GM18858 (cell line): ENCODE results near the gene NBPF6.
"Not testable (repeated sequence)": the region's sequence is repeated elsewhere in the genome, so short reads cannot be mapped to it uniquely, and the experiment has no call there.

Experiments
- ATAC-seq: cut with Tn5 transposase; IDR thresholded peaks from one replicate; pipeline ENCODE4 v1.9.1; 2021; ENCODE audit not compliant: unreplicated experiment

Gene NBPF6, protein sequence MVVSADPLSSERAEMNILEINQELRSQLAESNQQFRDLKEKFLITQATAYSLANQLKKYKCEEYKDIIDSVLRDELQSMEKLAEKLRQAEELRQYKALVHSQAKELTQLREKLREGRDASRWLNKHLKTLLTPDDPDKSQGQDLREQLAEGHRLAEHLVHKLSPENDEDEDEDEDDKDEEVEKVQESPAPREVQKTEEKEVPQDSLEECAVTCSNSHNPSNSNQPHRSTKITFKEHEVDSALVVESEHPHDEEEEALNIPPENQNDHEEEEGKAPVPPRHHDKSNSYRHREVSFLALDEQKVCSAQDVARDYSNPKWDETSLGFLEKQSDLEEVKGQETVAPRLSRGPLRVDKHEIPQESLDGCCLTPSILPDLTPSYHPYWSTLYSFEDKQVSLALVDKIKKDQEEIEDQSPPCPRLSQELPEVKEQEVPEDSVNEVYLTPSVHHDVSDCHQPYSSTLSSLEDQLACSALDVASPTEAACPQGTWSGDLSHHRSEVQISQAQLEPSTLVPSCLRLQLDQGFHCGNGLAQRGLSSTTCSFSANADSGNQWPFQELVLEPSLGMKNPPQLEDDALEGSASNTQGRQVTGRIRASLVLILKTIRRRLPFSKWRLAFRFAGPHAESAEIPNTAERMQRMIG

DNA sequence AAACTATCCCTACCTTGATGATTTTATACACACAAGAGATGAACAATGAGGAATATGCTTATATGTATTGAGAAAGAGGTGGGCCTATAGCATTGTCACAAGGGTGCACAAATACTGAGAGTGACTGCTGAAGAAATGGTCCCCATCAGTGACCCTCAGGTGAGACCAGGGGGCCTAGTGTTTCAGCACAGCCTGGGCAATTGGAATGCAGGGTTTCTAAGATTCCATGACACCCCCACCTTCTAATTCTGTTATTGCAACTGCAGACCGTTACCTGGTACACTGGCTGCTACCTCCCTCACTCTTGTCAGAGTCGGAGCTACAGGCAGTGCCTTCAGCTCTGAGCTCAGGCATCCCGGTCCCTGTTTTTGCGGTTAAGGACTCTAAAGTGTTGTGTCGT, at the start of gene NBPF6:
TSS of gene NBPF6 (plus strand) at position 301 of the 400 bp plus-strand sequence. CDS start 259 bp downstream, outside the sequence.
- ATAC-seq = not testable (repeated sequence)

DNA sequence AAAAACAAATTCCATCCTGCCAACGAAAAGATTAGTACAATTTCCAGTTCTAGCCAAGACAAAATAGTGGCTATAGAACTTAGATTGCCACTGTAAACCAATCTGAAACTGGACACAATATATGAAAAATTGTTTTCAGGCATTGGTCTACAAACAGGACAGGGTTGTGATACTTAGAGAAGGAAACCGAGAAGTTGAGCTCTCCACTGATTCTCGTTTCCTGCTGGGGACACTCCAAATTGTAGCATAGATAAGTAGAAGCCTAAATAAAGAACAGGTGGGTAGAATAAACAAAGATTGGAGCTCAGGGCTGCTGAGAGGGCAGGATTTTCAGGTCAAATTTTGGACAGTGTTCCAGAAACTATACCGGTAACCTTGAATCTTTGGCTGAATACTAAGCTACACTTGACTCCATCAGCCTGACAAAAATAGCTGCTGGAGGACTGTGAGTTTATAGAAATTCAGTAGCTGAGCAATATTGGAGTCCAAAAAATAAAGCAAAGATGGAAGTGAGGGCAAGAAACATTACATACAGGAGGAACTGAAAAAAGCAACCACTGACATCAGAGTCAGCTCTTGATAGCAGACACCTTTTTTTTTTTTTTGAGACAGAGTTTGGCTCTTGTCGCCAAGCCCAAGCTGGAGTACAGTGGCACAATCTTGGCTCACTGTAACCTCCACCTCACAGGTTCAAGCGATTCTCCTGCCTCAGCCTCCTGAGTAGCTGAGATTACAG, 38.9 kb upstream of the NBPF6 start:
- ATAC-seq = not testable (repeated sequence)

DNA sequence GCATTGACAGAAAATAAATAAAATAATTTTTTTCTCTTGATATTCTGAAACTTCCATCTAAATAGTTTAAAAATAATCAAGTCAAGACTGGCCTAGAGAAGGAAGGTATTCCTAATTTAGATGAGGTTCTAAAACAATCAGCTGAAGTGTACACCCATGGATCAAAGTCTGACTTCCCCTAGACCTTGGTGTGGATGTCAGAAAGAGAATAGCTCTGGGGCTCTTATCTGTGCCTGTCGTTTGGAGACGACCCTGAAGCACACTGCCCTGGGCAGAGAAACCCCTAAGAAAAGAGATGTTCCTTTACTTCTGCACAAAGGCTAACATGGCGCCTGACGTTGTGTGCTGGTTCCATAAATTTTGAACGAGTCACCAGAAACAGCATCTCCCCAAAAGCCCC, 30.0 kb upstream of the NBPF6 start:
- ATAC-seq = not testable (repeated sequence)

DNA sequence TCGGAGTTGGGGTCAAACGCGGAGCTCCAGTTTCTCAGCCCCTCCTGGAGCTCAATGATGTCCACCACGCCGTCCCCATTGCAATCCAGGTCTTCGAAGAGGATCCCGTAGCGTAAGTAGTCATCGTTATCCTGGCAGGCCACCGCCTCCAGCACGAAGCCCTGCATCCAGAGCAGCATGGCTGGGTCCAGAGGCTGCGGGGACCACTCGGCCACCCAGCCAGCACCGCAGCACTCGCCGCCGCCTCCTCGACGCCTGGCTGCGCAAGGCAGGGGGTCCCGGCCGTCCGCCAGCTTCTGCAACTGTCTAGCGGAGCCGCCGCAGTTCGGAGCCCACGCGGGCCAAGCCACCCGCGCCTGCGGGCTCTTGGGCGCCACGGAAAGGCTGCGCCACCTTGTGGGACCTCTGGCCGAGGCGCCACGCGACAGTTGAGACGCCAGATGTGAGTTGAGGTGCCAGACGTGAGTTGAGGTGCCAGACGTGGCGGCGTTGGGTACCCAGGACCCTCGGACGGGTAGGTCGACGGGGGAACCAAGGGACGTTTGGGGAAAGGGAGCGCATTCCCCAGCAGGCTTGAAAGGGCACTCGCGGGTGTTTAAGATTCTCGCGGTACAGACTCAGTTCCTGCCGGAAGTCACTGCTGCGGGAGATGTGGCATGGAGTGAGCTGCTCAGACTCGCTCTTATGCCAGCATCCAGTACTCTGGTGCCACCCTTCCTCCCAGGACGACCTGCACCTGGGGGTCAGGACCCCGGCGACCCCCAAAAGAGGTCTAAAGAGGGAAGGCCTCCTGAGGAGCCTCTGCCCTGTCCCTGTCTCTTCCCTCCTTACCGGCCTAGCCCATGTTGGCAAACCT, 28.9 kb upstream of the NBPF6 start:
- not testable (repeated sequence) for ATAC-seq

DNA sequence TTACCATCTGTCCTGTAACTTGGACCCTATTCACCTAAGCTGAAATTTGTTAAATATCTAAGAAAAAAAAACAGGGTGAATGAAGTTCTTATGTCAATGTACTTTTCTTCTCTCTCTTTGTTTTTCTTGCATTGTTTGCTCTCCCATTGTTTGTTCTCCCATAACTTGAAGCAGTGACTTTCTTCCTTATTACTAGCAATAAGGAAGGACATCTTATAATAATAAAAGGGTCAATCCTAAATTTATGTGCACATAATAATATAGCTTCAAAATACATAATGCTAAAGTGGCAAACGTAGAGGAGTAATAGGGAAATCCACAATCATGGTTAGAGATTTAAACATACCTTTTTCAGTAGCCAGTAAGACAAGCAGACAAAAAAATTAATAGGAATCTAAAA, 23.3 kb upstream of the NBPF6 start:
- not testable (repeated sequence) for ATAC-seq

DNA sequence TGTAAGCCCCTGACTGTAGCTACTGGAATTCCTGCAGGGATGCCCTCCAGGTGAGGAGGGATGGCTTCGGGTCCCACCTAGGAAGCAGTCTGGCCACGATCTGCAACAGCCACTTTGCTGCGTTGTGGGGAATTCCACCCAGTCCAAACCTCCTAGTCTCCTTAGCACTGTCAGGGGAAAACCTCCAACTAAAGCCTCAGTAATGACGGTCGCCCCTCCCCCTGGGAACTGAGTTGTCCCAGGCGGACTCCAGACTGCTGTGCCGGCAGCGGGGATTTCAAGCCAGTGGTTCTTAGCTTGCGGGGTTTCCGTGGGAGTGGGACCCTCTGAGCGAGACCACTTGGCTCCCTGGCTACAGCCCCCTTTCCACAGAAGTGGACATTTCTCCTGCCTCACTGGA, 18.1 kb upstream of the NBPF6 start:
- not testable (repeated sequence) for ATAC-seq

DNA sequence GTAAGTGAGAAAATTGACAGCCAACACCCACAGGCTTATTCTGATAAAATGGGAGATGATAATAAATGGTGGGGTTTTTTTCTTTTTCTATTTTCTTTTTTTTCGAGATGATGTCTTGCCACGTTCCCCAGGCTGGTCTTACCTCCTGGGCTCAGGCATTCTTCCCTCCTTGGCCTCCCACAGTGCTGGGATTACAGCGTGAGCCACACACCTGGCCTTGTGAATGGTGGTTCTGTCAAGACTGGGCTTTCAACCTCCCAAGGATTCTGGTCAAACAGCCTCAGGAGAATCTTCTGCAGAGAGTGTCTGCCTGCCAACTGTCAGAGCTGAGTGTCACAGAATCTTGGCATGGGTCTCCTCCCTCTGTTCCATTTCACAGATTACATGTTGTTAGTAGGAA, 16.7 kb upstream of the NBPF6 start:
- ATAC-seq = not testable (repeated sequence)

DNA sequence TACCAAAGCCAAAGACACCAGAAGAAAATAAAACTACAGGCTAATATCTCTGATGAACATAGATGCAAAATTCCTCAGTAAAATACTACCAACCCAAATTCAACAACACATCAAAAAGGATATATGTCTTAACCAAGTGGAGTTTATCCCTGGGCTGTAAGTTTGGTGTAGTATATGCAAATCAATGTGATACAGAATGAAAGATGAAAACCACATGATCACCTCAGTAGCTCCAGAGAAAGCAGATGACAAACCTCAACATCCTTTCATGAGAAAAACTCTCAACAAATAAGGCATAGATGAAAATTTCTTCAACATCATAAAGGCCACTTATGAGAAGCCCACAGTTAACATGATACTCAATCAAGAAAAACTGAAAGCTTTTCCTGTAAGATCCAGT, 11.6 kb upstream of the NBPF6 start:
- peak; percentile 96 for ATAC-seq

DNA sequence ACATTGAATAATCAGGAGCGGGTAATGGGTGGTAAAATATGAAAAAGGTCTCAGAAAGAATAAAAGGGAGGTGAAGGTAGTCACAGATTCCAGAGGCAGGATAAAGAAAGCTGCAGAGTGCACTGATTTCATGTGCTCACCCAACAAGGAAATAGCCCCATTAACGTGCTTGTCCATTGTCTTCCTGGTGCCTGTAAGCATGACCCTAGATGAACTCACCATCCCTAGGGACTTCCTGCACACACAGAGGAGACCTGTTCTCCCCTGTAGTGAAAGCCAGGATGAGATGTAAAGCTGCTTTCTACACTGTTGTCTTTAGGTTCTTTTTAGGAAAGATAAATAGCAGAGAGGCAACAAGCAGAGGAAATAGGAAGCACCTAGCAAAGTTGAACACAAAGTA, 4.4 kb downstream of the NBPF6 start:
- ATAC-seq = not testable (repeated sequence)

DNA sequence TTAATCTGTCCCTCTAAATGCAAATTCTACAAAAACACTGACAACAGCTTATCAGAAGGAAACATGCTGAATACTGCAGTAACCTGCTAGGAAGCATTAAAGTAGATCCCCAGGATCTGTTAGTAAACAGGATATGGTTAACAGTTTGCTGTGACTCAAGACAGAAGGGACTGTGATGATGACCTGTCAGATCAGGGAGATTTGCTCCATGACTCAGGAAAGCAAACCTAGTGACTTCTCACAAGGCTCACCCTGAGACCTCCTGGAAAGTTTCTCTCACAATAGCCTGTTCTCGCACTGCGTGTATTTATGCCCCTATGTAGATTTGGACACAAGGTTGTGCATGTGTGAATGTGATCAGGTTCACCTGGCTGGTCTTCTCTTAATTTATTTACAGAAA, 8.5 kb downstream of the NBPF6 start:
- not testable (repeated sequence) for ATAC-seq

DNA sequence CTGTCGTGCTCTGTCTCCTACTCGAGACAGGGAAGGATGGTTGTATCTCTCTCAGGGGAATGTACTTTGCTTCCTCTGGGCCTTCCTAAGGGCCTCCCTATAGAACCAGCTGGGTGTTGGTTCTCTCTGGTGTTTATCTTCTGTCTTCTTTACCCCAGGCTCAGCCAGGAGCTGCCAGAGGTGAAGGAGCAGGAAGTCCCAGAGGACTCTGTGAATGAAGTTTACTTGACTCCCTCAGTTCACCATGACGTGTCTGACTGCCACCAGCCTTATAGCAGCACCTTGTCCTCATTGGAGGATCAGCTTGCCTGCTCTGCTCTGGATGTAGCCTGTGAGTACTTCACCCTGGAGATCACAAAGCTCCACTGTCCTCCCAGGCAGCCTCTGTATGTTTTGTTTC, 11.6 kb downstream of the NBPF6 start:
- ATAC-seq = not testable (repeated sequence)

DNA sequence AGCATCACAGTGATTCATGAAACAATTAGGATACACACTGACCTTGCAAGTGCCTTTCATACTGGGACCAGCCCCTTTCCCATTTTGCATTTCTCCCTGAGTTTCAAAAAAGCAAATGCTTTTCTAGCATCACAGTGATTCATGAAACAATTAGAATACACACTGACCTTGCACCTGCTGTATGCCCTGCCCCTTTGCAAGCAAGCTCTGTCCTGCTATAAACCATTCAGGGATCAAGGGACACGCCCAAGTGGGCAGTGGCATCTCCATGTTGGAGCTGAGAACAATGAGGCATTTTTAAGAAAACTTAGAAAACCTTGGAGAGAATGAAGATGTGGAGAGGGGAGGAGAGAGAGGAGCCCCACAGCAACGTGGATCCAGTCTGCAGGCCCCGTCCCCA, 13.8 kb downstream of the NBPF6 start:
- ATAC-seq = not testable (repeated sequence)

DNA sequence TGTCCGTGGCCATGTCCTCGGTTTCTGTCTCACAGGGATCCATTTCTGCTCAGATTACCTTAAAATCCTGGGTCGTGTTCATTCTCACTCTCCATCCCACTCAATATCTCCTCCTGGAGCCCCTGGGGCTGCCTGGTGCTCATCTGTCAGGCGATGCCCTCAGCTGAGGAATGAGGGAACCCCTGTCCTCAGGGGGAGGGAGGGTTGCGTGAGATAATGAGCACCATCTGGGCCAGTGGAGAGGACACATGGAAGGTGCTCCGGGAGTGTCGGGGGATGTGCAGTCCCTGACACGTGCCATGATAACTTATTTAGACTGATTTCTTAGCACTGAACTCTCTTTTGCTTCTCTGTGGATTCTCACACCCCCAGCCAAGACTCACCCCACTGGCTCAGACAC, 16.0 kb downstream of the NBPF6 start:
- not testable (repeated sequence) for ATAC-seq

DNA sequence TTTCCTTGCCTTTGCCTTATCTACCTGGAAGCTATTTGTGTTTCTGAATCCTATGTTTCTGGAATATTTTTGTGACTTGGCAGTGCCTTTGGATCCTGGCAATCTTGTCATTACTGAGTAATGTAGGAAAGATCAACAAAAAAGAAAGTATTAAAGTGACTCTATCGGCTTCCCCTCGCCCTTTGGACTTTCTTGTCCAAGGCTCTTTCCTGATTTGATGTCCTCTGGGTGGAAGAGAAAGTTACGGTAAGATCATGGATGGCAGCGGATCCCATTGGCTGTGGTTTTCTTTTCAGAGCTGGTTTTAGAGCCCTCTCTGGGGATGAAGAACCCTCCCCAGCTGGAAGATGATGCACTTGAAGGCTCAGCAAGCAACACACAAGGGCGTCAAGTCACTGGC, 17.0 kb downstream of the NBPF6 start:
- not testable (repeated sequence) for ATAC-seq

DNA sequence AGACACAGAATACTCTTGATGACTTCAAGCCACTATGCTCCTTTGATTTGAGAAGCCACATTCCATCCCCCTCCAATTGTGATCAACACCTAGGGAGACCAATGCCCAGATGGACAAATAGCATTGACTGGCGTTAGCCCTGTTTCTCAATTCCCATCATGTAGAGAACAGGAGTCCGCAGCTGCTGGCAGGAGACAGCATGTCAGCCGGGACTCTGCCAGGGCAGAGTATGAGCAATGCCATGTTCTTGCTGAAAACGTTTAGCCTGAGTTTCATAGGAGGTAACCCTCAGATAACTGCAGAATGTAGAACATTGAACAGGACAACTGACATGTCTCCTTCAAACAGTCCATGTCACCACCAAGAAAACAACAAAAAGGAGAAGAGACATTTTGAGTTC, 20.6 kb downstream of the NBPF6 start:
- ATAC-seq = not testable (repeated sequence)

DNA sequence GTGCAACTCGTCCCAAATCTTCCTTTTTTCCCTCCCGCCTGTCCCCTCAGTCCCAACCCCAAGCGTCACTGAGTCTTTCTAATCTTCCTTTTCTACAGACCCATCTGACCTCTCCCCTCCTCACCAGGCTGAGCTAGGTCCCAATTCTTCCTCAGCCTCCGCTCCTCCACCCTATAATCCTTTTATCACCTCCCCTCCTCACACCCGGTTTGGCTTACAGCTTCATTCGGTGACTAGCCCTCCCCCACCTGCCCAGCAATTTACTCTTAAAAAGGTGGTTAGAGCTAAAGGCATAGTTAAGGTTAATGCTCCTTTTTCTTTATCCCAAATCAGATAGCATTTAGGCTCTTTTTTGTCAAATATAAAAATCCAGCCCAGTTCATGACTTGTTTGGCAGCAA, 24.4 kb downstream of the NBPF6 start:
- ATAC-seq = not testable (repeated sequence)

DNA sequence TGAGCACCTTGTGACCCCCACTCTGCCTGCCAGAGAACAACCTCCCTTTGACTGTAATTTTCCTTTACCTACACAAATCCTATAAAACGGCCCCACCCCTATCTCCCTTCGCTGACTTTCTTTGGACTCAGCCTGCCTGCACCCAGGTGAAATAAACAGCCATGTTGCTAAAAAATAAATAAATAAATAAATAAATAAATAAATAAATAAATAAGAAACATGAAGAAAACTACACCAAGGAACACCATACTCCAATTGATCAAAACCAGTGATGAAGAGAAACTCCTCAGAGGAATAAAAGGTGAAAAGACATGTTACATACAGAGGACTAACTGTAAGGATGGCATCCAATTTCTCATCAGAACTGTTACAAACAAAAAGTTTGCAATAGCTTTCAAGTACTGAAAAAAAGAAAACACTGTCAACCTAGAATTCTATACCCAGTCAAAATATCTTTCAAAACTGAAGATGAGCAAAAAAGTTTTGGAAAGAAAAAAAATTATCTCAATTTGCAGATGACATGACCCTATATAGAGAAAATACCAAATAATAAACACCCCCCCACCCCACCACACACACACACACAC, 28.4 kb downstream of the NBPF6 start:
- no peak for ATAC-seq

DNA sequence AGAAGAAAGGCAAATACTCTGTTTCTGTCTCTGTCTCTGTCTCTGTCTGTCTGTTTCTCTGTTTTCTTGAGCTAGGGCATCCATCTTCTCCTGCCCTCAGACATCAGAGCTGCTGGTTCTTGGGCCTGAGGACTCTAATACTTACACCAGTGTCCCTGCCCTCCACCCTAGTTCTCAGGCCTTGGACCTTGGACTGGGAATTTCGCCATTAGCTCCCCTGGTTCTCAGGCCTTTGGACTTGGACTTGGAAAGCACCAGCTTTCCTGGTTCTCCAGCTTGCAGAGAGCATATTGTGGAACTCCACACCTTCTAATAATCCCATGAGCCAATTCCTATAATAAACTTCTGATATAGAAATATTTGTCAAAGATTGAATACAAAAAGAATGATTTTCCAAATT, 32.6 kb downstream of the NBPF6 start:
- ATAC-seq = no peak

DNA sequence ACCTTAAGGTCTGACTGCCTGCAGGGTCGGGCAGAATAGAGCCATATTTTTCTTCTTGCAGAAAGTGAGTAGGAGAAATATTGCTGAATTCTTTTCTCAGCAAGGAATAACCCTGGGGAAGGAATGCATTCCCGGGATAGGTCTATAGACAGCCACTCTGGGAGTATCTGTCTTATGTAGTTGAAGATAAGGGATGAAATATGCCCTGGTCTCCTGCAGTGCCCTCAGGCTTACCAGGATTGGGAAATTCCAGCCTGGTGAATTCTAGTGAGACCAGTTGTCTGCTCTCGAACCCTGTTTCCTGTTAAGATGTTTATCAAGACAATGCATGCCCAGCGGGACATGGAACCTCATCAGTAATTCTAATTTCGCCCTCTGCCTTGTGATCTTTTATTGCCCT, 35.8 kb downstream of the NBPF6 start:
- ATAC-seq = not testable (repeated sequence)

DNA sequence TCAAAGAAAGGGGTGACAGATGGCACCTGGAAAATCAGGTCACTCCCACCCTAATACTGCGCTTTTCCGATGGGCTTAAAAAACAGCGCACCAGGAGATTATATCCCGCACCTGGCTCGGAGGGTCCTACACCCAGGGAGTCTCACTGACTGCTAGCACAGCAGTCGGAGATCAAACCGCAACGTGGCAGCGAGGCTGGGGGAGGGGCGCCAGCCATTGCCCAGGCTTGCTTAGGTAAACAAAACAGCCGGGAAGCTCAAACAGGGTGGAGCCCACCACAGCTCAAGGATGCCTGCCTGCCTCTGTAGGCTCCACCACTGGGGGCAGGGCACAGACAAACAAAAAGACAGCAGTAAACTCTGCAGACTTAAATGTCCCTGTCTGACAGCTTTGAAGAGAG, 36.6 kb downstream of the NBPF6 start:
- not testable (repeated sequence) for ATAC-seq
